ENCODE data around the gene STIMATE. TPM values are rescaled to one million over a fixed set of nuclear protein-coding genes. Genes with fewer than 3 reads are reported as not detected.
A peak's percentile ranks its signal among the peaks of the same experiment; 100 is the strongest.

STIMATE gene
- total RNA-seq, 4 donors from 2014 or later = 12.7 to 20.7 (median 16.1) TPM

GRCh38 chr3:52846432-52846965 is 50.8 kb downstream of the STIMATE start:
- no peak for DNase-seq (ENCODE audit: low spot score in 2 of 2)
- no peak for TF ChIP-seq POLR2A (IDR thresholded peaks at IDR 0.05)
- TF ChIP-seq CTCF (IDR thresholded peaks at IDR 0.05) = no peak
- intact Hi-C loops (cut with DNase I; ENCODE audit: low total_unique reads) = no loop called here
- WGBS, 2 donors = 74 to 77% methylated on average over 15 of the region's 15 CpGs
- H3K4me3 ChIP-seq (ENCODE audit: low read depth, poor library complexity, severe bottlenecking) = no peak overlapping the region

GRCh38 chr3:52845691-52846431 is 51.5 kb downstream of the STIMATE start:
- DNase-seq (ENCODE audit: low spot score in 2 of 2) = no peak
- H3K4me3 ChIP-seq (ENCODE audit: low read depth, poor library complexity, severe bottlenecking) = no peak overlapping the region
- intact Hi-C loops (cut with DNase I; ENCODE audit: low total_unique reads) = no loop called here
- no peak for TF ChIP-seq POLR2A (IDR thresholded peaks at IDR 0.05)
- no peak for TF ChIP-seq CTCF (IDR thresholded peaks at IDR 0.05)
- WGBS, 2 donors = 72 to 75% methylated on average over 7 of the region's 7 CpGs

- H3K4me3 ChIP-seq (ENCODE audit: low read depth, poor library complexity, severe bottlenecking) = no peak overlapping the region
- intact Hi-C loops (cut with DNase I; ENCODE audit: low total_unique reads) = no loop called here
- DNase-seq (ENCODE audit: low spot score in 2 of 2) = peak in 1 of 2 donors; percentile 68
- 38 to 54% methylated on average over 6 of the region's 6 CpGs for WGBS, 2 donors
- TF ChIP-seq CTCF (IDR thresholded peaks at IDR 0.05) (no peak), POLR2A (IDR thresholded peaks at IDR 0.05) (no peak)
Observed at GRCh38 chr3:52845157-52845556, 52.2 kb downstream of the STIMATE start.

- 82 to 87% methylated on average over 18 of the region's 18 CpGs for WGBS, 2 donors
- no peak for TF ChIP-seq POLR2A (IDR thresholded peaks at IDR 0.05)
- no peak for TF ChIP-seq CTCF (IDR thresholded peaks at IDR 0.05)
- intact Hi-C loops (cut with DNase I; ENCODE audit: low total_unique reads) = no loop called here
- H3K4me3 ChIP-seq (ENCODE audit: low read depth, poor library complexity, severe bottlenecking) = no peak overlapping the region
- no peak for DNase-seq (ENCODE audit: low spot score in 2 of 2)
Observed at GRCh38 chr3:52844290-52844975, 52.9 kb downstream of the STIMATE start.

GRCh38 chr3:52843881-52844280 is 53.5 kb downstream of the STIMATE start:
- no peak overlapping the region for H3K4me3 ChIP-seq (ENCODE audit: low read depth, poor library complexity, severe bottlenecking)
- intact Hi-C loops (cut with DNase I; ENCODE audit: low total_unique reads) = no loop called here
- TF ChIP-seq POLR2A (IDR thresholded peaks at IDR 0.05) = no peak
- no peak for TF ChIP-seq CTCF (IDR thresholded peaks at IDR 0.05)
- DNase-seq (ENCODE audit: low spot score in 2 of 2) = no peak
- 69 to 85% methylated on average over 2 of the region's 2 CpGs for WGBS, 2 donors

Data from lower leg skin (tissue), 4 donors.